A549 (cell line): Measurements from ENCODE around the gene ABCA7. TPM values are rescaled to one million over a fixed set of nuclear protein-coding genes. Genes with fewer than 3 reads are reported as not detected.
A peak's percentile ranks its signal among the peaks of the same experiment; 100 is the strongest.

Experiments
- ATOH8 ChIP-seq: fragments of 250-450 bp; sonication (Bioruptor Pico); IDR thresholded peaks from 2 replicates; pipeline ENCODE4 v1.5.0; 2020; ENCODE audit warnings: low read depth, mild to moderate bottlenecking, moderate library complexity
- BCL3 ChIP-seq: fragments of >200 bp; sonication (Bioruptor Twin); formaldehyde crosslinking; IDR thresholded peaks from 3 replicates; pipeline ENCODE4 v1.6.1; 2016
- CBX2 ChIP-seq: fragments of 200-600 bp; sonication (generic); IDR thresholded peaks from 2 replicates; pipeline ENCODE4 v1.6.1; 2016; ENCODE audit warnings: low read depth, mild to moderate bottlenecking, borderline replicate concordance
- E2F6 ChIP-seq: IDR thresholded peaks from 2 replicates; pipeline ENCODE4 v1.6.1; 2012; ENCODE audit warnings: low read depth, borderline replicate concordance
- EHMT2 ChIP-seq: fragments of 200-600 bp; sonication (generic); IDR thresholded peaks from 2 replicates; pipeline ENCODE4 v1.6.1; 2016; ENCODE audit warnings: antibody characterized with exemption, low read depth, mild to moderate bottlenecking, moderate library complexity
- HOXB5 ChIP-seq: fragments of 250-450 bp; sonication (Bioruptor Pico); IDR thresholded peaks from 2 replicates; pipeline ENCODE4 v1.5.0; 2020; ENCODE audit warnings: mild to moderate bottlenecking, moderate library complexity
- JUNB ChIP-seq: fragments of >200 bp; sonication (Bioruptor Twin); formaldehyde crosslinking; IDR thresholded peaks from 2 replicates; pipeline ENCODE4 v1.6.1; 2016
- MAX ChIP-seq: IDR thresholded peaks from 2 replicates; pipeline ENCODE4 v1.6.1; 2012
- PBX3 ChIP-seq: IDR thresholded peaks from 2 replicates; pipeline ENCODE4 v1.6.1; 2012
- PHF8 ChIP-seq: fragments of 200-600 bp; sonication (generic); IDR thresholded peaks from 2 replicates; pipeline ENCODE4 v1.6.1; 2016; ENCODE audit warnings: low read depth, mild to moderate bottlenecking, antibody characterized with exemption, moderate library complexity, borderline replicate concordance
- POLR2A ChIP-seq: IDR thresholded peaks from 2 replicates; pipeline ENCODE4 v1.6.1; 2012; ENCODE audit warnings: mild to moderate bottlenecking, low read length
- POLR2AphosphoS2 ChIP-seq: conservative IDR thresholded peaks from 2 replicates; pipeline ENCODE4 v1.6.1; 2012; ENCODE audit warnings: low read length, improper control_type of control experiment, inconsistent platforms
- REST ChIP-seq: fragments of 200-600 bp; sonication (generic); IDR thresholded peaks from 2 replicates; pipeline ENCODE4 v1.6.1; 2016; ENCODE audit warnings: antibody characterized with exemption, mild to moderate bottlenecking, moderate library complexity
- RNF2 ChIP-seq: fragments of 200-600 bp; sonication (generic); IDR thresholded peaks from 2 replicates; pipeline ENCODE4 v1.6.1; 2016; ENCODE audit warnings: low read depth, mild to moderate bottlenecking, antibody characterized with exemption, moderate library complexity, borderline replicate concordance
- SREBF2 ChIP-seq: fragments of 450-650 bp; IDR thresholded peaks from 2 replicates; pipeline ENCODE4 v1.6.1; 2014; ENCODE audit warnings: mild to moderate bottlenecking, moderate library complexity
- TFCP2L1 ChIP-seq: fragments of 250-450 bp; sonication (Bioruptor Pico); IDR thresholded peaks from 2 replicates; pipeline ENCODE4 v1.5.0; 2021; ENCODE audit warnings: mild to moderate bottlenecking
- TP53 ChIP-seq: fragments of 250-450 bp; sonication (Bioruptor Pico); IDR thresholded peaks from 2 replicates; pipeline ENCODE4 v1.5.0; 2021; ENCODE audit warnings: mild to moderate bottlenecking, moderate library complexity
- ZFP36 ChIP-seq: fragments of 450-650 bp; IDR thresholded peaks from 2 replicates; pipeline ENCODE4 v1.6.1; 2014; ENCODE audit warnings: borderline replicate concordance; ENCODE audit not compliant: partially characterized antibody
- ZNF302 ChIP-seq: fragments of 250-450 bp; sonication (Bioruptor Pico); IDR thresholded peaks from 2 replicates; pipeline ENCODE4 v1.9.0; 2021; ENCODE audit warnings: inconsistent platforms, mild to moderate bottlenecking, moderate library complexity
- ZSCAN20 ChIP-seq: fragments of 250-450 bp; sonication (Bioruptor Pico); IDR thresholded peaks from 2 replicates; pipeline ENCODE4 v1.8.0; 2022; ENCODE audit warnings: mild to moderate bottlenecking, moderate library complexity
- polyA plus RNA-seq, 4 experiments: library from polyadenylated mRNA; depleted of rRNA in 3 of 4; stranded (reverse); fragments of >200 nt; fragmentation: RNase III in 1 of 4; extraction: RNeasy Plus Mini Kit Qiagen cat#74134 plus additional on column Dnase treatment in 1 of 4; gene quantifications; 2 replicates in 3 of 4; 3 replicates in 1 of 4; pipeline ENCODE4 v1.2.3, GENCODE V29; 2011 to 2017

ABCA7 gene
- polyA plus RNA-seq, 2 of the 4 experiments (the other 2 are of a cell fraction): 5.0 to 13.5 TPM

GRCh38 chr19:1041835-1042685, 2.2 kb downstream of the ABCA7 start (continued):
- TF ChIP-seq RNF2 (no peak), TFCP2L1 (CRISPR knock-in tag) (no peak), ZNF302 (CRISPR knock-in tag) (no peak), POLR2AphosphoS2 (no peak), REST (no peak), PHF8 (no peak; the same call in 1 of the 2 replicates), E2F6 (no peak), JUNB (no peak), ZFP36 (peak; percentile 1), TP53 (CRISPR knock-in tag) (no peak), MAX (peak; percentile 65), ZSCAN20 (no peak), CBX2 (no peak), PBX3 (no peak), EHMT2 (no peak), SREBF2 (no peak), BCL3 (no peak), POLR2A (peak; percentile 33; the same call in 1 of the 2 replicates), ATOH8 (no peak), HOXB5 (no peak)
